PFSK-1 (cell line): ENCODE results near the gene ARL4C.

Experiments
- FOXP2 ChIP-seq: optimal IDR thresholded peaks from 2 replicates; pipeline ENCODE3; 2011; ENCODE audit warnings: borderline replicate concordance, control low read depth, inconsistent platforms; ENCODE audit not compliant: insufficient read depth; ENCODE audit errors: extremely low read length, extremely low read depth
- POLR2AphosphoS5 ChIP-seq: IDR thresholded peaks from 2 replicates; pipeline ENCODE4 v1.6.1; 2012; ENCODE audit warnings: low read depth, mild to moderate bottlenecking, control low read depth, low read length, moderate library complexity
- REST ChIP-seq, 2 experiments: IDR thresholded peaks; 2 replicates each; pipeline versions ENCODE4 v1.6.1 to v1.8.0; 2011 to 2012; ENCODE audit warnings: low read depth in 2 of 2, low read length in 2 of 2, control low read depth in 1 of 2, inconsistent platforms in 1 of 2, mild to moderate bottlenecking in 1 of 2, moderate library complexity in 1 of 2; ENCODE audit not compliant: insufficient read depth in 1 of 2
- SIN3A ChIP-seq: IDR thresholded peaks from 2 replicates; pipeline ENCODE4 v1.6.1; 2012; ENCODE audit warnings: mild to moderate bottlenecking, low read length, moderate library complexity, borderline replicate concordance; ENCODE audit not compliant: insufficient read depth
- TAF1 ChIP-seq: IDR thresholded peaks from 2 replicates; pipeline ENCODE4 v1.6.1; 2012; ENCODE audit warnings: low read length, control low read depth, borderline replicate concordance; ENCODE audit not compliant: insufficient read depth

The ARL4C gene

GRCh38 chr2:234500394-234501006, 3.6 kb upstream of the ARL4C start:
- TF ChIP-seq SIN3A: no peak
- TF ChIP-seq TAF1: no peak
- TF ChIP-seq REST (IDR thresholded peaks at IDR 0.05; ENCODE audit: insufficient read depth in 1 of 2, low read depth in 2 of 2, low read length in 2 of 2): no peak
- TF ChIP-seq POLR2AphosphoS5: no peak
- no peak for TF ChIP-seq FOXP2

- no peak for TF ChIP-seq FOXP2
- no peak for TF ChIP-seq POLR2AphosphoS5
Observed at GRCh38 chr2:234497594-234498235, 834 bp upstream of the ARL4C start.

GRCh38 chr2:234496055-234496834, 636 bp downstream of the ARL4C start:
- no peak for TF ChIP-seq TAF1
- no peak for TF ChIP-seq POLR2AphosphoS5
- no peak for TF ChIP-seq REST (IDR thresholded peaks at IDR 0.05; ENCODE audit: insufficient read depth in 1 of 2, low read depth in 2 of 2, low read length in 2 of 2)
- no peak for TF ChIP-seq SIN3A
- TF ChIP-seq FOXP2: no peak

GRCh38 chr2:234495251-234496054, 1.4 kb downstream of the ARL4C start:
- TF ChIP-seq REST (IDR thresholded peaks at IDR 0.05; ENCODE audit: insufficient read depth in 1 of 2, low read depth in 2 of 2, low read length in 2 of 2) (no peak), SIN3A (no peak), POLR2AphosphoS5 (no peak), FOXP2 (no peak), TAF1 (no peak)
